GM18873 (cell line): Measurements from ENCODE around the gene RCC1.
"Not testable (repeated sequence)": the region's sequence is repeated elsewhere in the genome, so short reads cannot be mapped to it uniquely, and the experiment has no call there.

Experiments used
- ATAC-seq: cut with Tn5 transposase; IDR thresholded peaks from one replicate; pipeline ENCODE4 v1.9.1; 2021; ENCODE audit warnings: mild to moderate bottlenecking, moderate library complexity, moderate number of reproducible peaks; ENCODE audit not compliant: unreplicated experiment, low FRiP score

The RCC1 gene

GRCh38 chr1:28541414-28542015 lies 35.7 kb downstream of the RCC1 start:
- not testable (repeated sequence) for ATAC-seq

DNA sequence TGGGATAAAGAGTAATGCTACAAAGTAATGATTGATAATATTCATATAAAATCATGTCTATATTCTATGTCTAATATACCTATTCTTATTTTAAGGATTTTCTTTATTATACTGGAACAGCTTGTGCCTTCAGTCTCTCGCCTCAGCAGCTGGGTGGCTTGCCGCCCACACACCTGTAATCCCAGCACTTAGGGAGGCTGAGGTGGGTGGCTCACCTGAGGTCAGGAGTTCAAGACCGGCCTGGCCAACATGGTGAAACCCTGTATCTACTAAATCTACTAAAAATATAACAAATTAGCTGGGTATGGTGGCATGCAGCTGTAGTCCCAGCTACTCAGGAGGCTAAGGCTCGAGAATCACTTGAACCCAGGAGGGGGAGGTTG lies 39.4 kb downstream of the RCC1 start:
- ATAC-seq = no peak

DNA sequence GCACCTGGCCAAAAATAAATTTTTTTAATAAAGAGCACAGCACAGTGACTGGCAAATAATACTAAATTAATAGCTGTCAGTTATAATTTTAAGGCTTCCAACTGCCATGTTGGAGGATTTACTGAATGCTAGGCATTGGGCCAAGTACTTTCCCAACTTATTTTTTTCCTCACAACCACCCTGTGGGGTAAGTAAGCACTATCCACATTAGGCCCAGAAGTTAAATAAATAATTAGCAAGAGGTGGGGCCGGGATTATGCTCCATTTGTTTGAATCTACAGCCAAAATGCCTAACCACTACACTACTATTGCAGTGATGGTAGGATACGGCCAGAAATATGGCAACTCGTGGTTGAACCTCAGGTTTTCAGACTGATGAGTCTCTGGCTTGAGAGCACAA lies 42.5 kb downstream of the RCC1 start:
- ATAC-seq = no peak

DNA sequence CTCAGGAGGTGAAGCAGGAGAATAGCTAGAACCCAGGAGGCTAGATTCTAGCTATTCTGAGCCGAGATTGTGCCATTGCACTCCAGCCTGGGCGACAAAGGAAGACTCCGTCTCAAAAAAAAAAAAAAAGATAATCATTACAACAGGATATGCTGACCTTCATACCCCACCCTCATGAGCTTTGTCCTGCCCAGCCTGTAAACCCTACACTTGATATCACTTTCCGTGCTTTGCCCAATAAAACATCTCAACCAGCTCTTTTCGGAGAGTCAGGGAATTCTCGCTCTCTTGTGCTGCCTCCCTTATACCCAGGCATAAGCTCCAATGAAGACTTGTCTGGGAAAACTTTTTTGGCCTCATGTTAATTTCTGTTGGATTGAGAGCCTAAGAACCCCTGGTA lies 45.5 kb downstream of the RCC1 start:
- no peak for ATAC-seq

DNA sequence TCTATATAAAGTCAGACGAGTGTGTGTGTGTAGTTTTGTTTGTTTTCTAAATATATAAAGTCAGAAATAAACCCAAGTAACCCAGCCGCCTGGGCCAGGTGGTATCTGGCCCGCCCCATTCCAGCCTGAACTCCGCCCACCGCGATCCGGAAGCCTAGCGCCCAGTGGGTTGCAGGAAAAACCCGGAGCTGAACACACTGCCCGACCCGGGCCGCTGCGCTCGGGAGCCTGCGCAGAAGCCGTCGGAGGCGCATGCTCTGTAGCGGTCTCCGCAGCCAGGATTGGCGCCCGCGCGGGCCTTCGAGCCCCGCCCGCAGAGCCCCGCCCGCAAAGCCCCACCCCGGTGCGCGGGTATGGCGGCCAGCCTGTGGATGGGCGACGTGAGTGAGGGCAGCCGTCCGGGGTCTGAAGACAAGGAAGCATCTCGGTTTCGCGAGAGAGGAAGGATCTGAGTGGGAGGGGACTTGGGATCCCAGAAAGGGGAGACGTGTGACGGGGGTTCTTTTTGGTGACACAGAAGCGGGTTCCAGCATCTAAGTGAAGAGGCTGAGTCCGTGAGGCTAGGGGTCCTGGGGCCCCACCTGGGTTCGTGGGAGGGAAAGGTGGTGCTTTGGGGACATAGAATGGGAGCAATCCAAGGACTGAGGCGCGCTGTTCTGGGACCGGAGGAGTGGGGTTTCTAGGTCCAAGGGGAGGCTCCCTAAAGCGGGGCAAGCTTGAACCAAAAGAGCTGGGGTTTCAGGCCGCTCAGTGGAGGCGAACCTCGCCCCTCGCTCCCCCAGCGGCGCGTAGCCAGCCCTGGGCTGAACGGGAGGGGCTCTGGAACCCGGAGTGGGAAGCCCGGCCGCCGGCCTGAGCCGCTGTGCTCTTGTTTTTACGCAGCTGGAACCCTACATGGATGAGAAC lies 47.2 kb downstream of the RCC1 start, which contains the start of gene TRNAU1AP:
TRNAU1AP (plus strand) TSS at position 328 of the 906 bp plus-strand sequence; CDS start at position 354, 26 bp downstream.
- peak; percentile 87 for ATAC-seq

GRCh38 chr1:28560886-28561285 lies 55.0 kb downstream of the RCC1 start:
- ATAC-seq = no peak

DNA sequence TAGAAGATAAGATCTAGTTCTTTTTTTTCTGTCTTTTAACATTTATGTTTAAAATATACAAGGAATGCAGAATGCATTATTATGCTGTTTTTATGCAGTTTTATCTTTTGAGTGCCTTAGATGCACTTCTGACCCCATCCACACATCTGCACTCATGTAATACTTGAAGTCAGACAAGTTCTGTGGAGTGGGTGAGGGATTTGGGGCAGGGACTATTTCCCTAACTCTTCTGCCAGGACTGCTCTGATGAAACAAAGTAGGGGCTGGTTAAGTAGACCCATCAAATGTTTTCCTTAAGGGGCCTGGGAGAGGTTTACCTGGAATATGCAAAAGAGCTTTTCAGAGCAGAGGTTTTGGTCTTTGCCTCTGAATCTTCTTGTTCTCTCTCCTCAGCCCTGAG lies 58.5 kb downstream of the RCC1 start:
- no peak for ATAC-seq

DNA sequence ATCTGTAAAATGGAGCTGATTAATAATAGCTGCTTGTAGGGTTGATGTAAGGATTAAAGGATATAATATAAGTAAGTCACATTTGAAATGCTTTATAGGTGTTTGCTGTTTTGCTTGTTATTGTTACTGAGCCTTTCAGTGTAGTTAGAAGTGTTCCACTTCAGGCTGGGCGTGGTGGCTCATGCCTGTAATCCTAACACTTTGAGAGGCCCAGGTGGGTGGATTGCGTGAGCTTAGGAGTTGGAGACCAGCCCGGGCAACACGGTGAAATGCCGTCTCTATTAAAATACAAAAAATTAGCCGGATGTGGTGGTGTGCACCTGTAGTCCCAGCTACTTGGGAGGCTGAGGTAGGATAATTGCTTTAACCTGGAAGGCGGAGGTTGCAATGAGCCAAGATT lies 59.2 kb downstream of the RCC1 start:
- ATAC-seq = no peak

DNA sequence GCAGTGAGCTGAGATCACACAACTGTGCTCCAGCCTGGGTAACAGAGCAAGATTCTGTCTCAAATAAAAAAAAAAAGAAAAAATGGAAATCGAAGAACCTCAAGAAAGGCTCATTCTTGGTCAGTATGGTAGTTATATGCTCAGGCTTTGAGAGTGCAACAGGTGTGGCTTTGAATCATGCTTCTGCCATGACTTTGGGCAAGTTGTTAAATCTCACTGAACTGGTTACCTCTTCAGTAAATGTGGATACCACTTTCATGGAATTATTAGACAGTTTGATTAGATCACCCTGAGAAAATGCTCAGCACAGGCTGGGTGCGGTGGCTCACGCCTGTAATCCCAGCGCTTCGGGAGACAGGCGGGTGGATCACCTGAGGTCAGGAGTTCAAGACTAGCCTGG lies 59.9 kb downstream of the RCC1 start:
- no peak for ATAC-seq

DNA sequence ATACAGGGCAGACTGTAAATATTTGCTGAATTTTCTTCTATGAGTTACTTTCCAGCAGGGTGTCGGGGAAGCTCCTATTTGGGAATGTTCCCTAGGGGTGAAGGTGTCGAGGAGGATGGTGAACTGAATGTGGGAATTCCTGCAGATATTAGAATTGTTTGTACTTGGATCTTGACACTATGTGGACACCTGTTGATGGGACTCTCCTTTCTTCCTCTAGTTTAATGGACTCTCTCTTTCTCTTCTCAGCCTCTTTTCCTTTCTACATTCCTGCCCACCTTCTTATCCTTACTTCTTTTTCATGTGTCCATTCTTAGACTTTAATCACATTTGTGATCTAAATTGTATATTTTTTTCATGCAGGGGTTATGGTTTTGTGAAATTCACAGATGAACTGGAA lies 61.1 kb downstream of the RCC1 start:
- ATAC-seq = no peak

GRCh38 chr1:28571911-28572310 lies 66.1 kb downstream of the RCC1 start:
- no peak for ATAC-seq

- not testable (repeated sequence) for ATAC-seq
Observed at GRCh38 chr1:28572891-28573290, 67.0 kb downstream of the RCC1 start.

DNA sequence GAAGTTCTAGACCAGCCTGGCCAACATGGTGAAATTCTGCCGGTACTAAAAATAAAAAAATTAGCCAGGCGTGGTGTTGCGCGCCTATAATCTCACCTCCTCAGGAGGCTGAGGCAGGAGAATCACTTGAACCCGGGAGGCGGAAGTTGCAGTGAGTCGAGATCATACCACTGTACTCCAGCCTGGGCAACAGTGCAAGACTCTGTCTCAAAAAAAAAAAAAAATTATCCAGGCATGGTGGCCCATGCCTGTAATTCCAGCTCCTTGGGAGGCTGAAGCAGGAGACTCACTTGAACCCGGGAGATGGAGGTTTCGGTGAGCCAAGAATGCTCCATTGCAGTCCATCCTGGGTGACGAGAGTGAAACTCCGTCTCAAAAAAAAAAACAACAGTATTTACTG lies 67.7 kb downstream of the RCC1 start:
- ATAC-seq = no peak

DNA sequence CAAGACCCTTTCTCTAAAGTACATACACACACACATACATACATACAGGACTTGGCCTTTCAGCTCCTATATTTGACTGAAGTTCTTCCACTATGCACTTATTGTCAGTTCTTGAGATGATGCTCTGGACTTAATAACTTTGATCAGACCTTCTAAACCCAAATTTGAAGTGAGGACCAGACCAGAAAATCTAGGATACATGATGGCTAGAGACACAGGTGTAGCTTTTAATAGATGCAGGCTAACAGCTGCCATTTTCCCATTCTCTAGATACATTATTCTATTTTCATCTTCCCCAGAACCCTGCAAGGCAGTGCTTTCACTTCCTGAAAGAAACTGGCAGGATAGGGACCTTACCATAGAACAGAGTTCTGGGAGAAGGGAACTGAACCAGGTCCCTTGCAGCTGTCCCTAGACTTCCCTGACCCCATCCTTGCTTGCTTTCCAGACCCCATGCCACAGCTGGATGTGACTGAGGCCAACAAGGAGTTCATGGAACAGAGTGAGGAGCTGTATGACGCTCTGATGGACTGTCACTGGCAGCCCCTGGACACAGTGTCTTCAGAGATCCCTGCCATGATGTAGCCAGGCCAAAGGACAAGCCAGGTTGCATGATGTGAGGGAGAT lies 71.3 kb downstream of the RCC1 start:
- ATAC-seq = no peak

DNA sequence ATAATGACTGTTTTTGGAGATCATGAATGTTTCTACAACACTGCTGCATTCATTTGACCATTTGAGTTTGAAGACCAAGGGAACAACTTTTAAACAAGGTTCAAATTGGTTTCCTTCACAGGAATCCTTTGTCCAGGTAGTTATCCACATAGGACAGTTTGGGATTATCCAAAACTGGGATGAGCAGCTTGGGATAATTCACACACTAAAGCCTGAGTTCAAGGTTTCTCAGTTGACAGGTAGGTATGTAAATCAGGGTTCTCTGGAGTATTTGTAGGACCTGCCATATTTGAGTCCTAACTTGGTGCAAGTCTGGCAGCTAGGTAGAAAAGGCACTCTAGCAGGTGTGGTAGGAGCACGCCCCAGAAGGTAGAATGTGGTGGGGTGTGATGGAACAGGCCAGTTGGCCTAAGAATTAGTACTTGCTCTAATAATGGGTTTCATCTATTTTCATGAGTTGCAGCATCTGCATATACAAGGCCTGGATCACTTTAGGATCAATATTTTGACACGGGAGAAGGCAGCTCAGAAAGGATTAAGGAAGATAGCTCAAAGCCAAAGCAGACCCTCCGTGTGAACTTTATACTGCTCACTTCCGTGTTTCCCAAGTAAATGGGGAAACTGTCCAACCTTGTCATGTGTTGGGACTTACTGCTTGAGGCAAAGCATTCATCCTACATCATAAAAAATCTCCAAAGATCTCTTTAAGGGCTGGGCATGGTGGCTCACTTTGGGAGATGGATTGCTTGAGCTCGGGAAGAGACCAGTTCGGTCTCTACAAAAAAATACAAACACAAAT lies 72.1 kb downstream of the RCC1 start:
- no peak for ATAC-seq

DNA sequence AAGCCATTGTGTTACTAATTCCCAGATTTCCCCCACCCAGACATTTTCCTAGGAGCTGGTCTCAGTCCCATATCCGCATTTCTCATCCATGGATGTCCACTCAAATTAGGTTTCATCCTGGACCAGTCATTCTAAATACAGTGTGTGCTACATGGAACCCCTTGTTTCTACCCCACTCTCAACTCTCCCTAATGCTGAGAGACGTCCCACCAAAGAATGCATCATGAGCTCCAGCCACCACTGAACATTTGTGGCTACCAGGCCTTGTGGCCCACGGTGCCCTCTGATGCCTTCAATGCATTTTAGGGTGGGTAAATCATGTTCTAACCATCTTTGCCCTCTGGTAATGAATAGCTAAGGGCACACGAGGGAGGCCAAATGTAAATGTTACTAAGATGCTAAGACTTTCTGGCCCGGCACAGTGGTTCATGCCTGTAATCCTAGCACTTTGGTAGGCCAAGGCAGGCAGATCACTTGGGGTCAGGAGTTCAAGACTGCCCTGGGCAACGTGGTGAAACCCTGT lies 72.9 kb downstream of the RCC1 start:
- ATAC-seq = no peak

DNA sequence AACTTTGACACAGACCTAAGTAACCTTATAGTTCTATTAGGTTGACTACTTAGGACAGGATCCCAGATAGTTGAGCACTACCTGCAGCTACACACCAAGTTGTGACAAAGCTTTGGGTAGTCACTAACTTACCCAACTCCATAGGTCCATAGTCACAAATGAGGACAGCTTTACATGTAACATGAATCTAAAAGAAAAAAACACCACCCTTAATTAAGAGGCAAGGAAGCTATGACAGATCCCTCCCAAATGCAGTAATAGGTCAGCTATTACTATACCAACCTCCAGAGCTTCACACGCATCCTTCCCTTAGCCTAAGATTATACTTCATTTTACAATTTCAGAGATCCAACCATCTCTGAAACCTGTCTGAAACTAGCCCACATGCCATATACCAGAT lies 73.6 kb downstream of the RCC1 start:
- ATAC-seq = no peak

DNA sequence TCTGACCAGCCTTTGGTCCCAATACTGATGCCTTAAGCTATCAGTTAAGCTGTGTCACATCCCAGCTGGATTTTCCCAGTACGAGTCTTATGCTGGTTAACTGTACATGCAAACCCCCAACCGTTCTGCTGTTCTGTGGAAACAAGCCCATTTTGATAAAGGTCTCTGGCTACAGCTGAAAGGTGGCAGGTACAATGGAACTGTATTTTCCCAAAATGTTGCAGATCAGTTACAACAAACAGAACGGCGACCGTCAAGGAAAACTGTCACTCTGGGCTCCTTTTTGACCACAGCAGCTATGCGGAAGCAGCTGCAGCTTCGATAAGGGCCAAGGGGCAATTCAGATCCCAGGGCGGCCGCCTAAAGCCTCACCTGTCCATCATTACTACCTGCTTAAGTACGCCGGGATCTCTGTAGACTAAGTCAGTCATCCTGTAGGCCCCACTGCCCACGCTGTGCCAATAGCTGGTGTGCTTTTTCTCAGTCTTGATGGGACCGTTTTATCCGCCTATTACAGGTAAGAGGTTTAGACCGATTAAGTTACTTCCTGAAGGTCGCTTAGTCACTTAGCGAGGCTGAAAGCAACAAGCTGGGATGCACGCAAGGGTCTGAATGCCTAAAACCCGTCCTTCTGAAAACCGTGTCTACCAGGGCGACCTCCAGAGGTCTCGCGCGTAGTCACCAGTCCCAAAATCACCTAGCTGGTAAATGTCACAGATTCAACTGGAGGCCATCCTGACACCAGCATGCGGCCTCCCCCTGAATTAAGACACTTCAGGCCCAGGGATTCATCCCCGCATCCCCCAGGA lies 75.1 kb downstream of the RCC1 start:
- ATAC-seq = peak; percentile 17

DNA sequence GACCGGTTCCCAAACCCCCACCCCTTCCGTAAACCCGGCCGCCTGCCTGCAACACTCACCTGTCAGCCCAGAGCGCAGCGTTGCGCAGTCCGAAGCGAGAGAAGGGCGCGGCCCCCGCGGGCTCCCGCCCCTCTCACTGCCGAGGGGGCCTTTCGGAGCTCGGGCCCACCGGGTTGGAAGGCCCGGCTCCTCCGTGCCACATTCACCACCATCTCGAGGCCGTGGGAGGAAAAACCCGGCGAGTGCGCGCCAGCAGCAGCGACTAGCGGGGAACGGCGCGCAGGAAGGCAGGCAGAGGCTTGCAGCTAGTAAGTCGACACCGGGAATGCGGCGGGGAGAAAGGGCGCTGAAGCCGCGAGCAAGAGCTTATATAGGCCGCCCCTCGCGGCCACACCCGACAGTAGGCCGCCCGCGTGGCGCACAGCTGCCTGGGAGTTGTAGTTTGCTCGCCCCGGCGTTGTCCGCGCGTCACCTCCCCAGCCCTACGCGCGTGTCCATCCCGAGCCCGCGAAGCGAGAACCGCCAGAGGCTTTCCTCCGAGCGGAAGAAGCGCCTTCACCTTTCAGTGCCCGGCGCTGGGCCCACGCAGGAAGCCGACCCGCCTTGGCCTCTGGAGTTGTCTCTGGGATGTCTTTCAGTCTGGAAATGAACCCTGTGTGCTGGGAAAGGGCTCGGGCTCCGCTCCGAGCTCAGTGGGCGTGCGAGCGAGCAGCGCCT lies 75.8 kb downstream of the RCC1 start:
- peak; percentile 65 for ATAC-seq
